ENCODE results near the gene NAXE.

- TF ChIP-seq, protein P1, sequence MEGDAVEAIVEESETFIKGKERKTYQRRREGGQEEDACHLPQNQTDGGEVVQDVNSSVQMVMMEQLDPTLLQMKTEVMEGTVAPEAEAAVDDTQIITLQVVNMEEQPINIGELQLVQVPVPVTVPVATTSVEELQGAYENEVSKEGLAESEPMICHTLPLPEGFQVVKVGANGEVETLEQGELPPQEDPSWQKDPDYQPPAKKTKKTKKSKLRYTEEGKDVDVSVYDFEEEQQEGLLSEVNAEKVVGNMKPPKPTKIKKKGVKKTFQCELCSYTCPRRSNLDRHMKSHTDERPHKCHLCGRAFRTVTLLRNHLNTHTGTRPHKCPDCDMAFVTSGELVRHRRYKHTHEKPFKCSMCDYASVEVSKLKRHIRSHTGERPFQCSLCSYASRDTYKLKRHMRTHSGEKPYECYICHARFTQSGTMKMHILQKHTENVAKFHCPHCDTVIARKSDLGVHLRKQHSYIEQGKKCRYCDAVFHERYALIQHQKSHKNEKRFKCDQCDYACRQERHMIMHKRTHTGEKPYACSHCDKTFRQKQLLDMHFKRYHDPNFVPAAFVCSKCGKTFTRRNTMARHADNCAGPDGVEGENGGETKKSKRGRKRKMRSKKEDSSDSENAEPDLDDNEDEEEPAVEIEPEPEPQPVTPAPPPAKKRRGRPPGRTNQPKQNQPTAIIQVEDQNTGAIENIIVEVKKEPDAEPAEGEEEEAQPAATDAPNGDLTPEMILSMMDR (conservative IDR thresholded peaks at IDR 0.05 in 1 of 2, IDR thresholded peaks at IDR 0.05 in 1 of 2; ENCODE audit: extremely low read depth in 1 of 2, insufficient read depth in 1 of 2, low read depth in 1 of 2, low read length in 2 of 2), result no peak
- TF ChIP-seq EZH2 (IDR thresholded peaks at IDR 0.05; ENCODE audit: borderline replicate concordance, low read length), result no peak
These were observed 34.5 kb downstream of the NAXE start for GRCh38 chr1:156626079-156626438.
